ACC112 (cell line): ENCODE measurements around the gene NAALADL2.
A peak's percentile ranks its signal among the peaks of the same experiment; 100 is the strongest.

Experiments used
- H2AFZ ChIP-seq: fragments of 200-600 bp; sonication (generic); one replicate; pipeline ENCODE4 v1.6.0; 2017; ENCODE audit warnings: antibody characterized with exemption, low read length; ENCODE audit not compliant: unreplicated experiment
- H3K27ac ChIP-seq: fragments of 200-600 bp; sonication (generic); 2 replicates; pipeline ENCODE4 v1.5.1; 2014; ENCODE audit warnings: low read depth, mild to moderate bottlenecking, antibody characterized with exemption, low read length, moderate library complexity
- H3K27me3 ChIP-seq: fragments of 200-600 bp; sonication (generic); 2 replicates; pipeline ENCODE4 v1.6.1; 2014; ENCODE audit warnings: mild to moderate bottlenecking, antibody characterized with exemption, low read length, moderate library complexity, mixed read lengths; ENCODE audit not compliant: insufficient read depth
- H3K36me3 ChIP-seq: fragments of 200-600 bp; sonication (generic); 2 replicates; pipeline ENCODE4 v1.6.1; 2016; ENCODE audit warnings: mild to moderate bottlenecking, antibody characterized with exemption, low read length, moderate library complexity, mixed read lengths; ENCODE audit not compliant: insufficient read depth
- H3K4me1 ChIP-seq: fragments of 200-600 bp; sonication (generic); one replicate; pipeline ENCODE4 v1.6.1; 2016; ENCODE audit warnings: low read length, mixed read lengths; ENCODE audit not compliant: insufficient read depth, unreplicated experiment, control insufficient read depth
- H3K4me3 ChIP-seq: fragments of 200-600 bp; sonication (generic); 2 replicates; pipeline ENCODE4 v1.5.1; 2014; ENCODE audit warnings: mild to moderate bottlenecking, low read depth, low read length
- H3K79me2 ChIP-seq: fragments of 200-600 bp; sonication (generic); one replicate; pipeline ENCODE4 v1.6.0; 2016; ENCODE audit warnings: low read length; ENCODE audit not compliant: control insufficient read depth, unreplicated experiment, insufficient read depth

Gene NAALADL2

DNA sequence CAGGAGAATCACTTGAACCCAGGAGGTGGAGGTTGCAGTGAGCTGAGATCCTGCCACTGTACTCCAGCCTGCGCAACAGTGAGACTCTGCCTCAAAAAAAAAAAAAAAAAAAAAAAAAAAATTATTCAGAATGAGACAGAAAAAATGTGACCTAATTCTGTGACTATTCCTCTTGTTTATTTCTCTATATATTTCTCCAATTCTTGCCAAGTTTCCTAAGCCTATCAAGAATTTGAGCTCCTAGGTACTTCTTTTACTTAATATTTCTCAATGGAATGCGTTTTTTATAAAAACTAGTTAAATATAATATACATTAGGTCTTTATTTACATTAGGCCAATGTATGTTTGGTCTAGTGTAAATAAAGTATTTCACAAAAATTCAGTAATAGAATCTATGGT lies 86.8 kb downstream of the NAALADL2 start:
- no peak overlapping the region for H3K27ac ChIP-seq
- peaks cover 29% of the 10 kb centered on the region for H3K4me1 ChIP-seq
- peaks cover 3% of the 10 kb centered on the region; the same call in 1 of the 2 replicates for H3K36me3 ChIP-seq
- no peak overlapping the region for H3K4me3 ChIP-seq
- no peak overlapping the region for H2AFZ ChIP-seq
- H3K27me3 ChIP-seq = no peaks in the 10 kb centered on the region
- no peaks in the 10 kb centered on the region for H3K79me2 ChIP-seq

DNA sequence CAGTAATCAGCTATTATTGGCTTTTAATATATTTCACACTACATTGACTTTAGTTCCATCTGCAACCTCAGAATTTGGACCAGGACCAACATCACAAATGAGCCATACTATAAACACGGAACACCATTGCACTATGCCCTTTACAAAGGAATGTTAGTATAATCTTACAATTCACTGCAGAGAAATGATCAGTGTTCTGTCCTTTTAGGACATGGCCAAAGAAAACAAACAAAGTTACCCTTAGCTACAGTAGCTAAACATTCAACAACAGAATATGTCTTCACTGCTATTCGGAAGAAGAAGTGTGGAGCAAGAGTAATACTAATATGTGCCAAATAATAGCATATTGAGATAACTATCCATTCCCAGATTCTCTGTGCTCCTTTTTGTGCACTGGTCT lies 90.4 kb downstream of the NAALADL2 start:
- Histone ChIP-seq H3K4me1 (peaks cover 44% of the 10 kb centered on the region), H3K27ac (peak overlapping the region; percentile 100), H3K36me3 (0 out of 2 replicates have a peak, but pooled peaks cover 4% of the 10 kb centered on the region), H2AFZ (peak overlapping the region; percentile 62), H3K4me3 (peak overlapping the region; percentile 17; the same call in 1 of the 2 replicates), H3K27me3 (no peaks in the 10 kb centered on the region), H3K79me2 (no peaks in the 10 kb centered on the region)

DNA sequence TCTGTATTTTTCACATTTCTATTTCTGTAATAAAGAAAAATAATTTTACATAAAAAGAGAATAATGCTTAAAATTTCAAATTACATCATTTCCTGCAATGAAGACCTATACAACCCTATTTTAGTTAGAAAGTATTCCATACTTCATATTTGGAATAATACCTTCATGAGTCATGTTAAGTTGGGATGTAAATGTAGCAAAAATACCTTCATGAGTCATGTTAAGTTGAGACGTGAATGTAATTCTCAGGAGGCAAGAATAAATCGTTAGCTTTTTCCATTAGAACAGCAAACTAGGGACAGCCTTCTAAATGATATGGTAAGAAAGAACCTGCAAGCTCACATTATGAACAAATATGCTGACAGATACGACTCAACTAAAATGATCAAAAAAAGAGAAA lies 91.9 kb downstream of the NAALADL2 start:
- Histone ChIP-seq H3K4me3 (peak overlapping the region; percentile 39; the same call in 1 of the 2 replicates), H3K36me3 (0 out of 2 replicates have a peak, but pooled peaks cover 4% of the 10 kb centered on the region), H3K4me1 (peaks cover 56% of the 10 kb centered on the region), H2AFZ (no peak overlapping the region), H3K27ac (peak overlapping the region; percentile 100), H3K27me3 (no peaks in the 10 kb centered on the region), H3K79me2 (no peaks in the 10 kb centered on the region)

- Histone ChIP-seq H3K4me1 (peaks cover 60% of the 10 kb centered on the region), H3K36me3 (0 out of 2 replicates have a peak, but pooled peaks cover 4% of the 10 kb centered on the region), H3K27ac (peak overlapping the region; percentile 100), H3K79me2 (no peaks in the 10 kb centered on the region), H3K27me3 (no peaks in the 10 kb centered on the region), H3K4me3 (peak overlapping the region; percentile 39; the same call in 1 of the 2 replicates), H2AFZ (no peak overlapping the region)
Observed at GRCh38 chr3:174951498-174952005, 92.4 kb downstream of the NAALADL2 start.

DNA sequence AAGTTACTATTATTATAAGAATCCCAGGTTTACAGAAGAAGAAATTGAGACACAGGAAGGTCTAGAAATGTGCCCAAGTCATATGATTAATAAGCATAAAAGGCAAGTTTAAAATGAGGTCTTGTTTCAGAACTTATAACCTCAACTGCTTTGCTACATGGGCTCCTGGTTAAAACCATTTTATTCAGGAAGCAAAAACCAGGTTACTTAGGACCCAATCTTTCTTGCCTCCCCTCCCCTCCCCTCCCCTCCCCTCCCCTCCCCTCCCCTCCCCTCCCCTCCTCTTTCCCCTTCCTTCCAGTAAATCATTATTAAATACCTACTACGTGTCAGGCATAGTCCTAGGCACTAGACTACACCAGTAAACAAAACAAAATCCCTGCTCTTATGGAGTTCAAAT lies 93.9 kb downstream of the NAALADL2 start:
- H3K27me3 ChIP-seq = no peaks in the 10 kb centered on the region
- H3K79me2 ChIP-seq = no peaks in the 10 kb centered on the region
- peaks cover 67% of the 10 kb centered on the region for H3K4me1 ChIP-seq
- H2AFZ ChIP-seq = no peak overlapping the region
- 0 out of 2 replicates have a peak overlapping the region, but pooled peaks have one; percentile 100 for H3K27ac ChIP-seq
- H3K36me3 ChIP-seq = 0 out of 2 replicates have a peak, but pooled peaks cover 4% of the 10 kb centered on the region
- no peak overlapping the region for H3K4me3 ChIP-seq

DNA sequence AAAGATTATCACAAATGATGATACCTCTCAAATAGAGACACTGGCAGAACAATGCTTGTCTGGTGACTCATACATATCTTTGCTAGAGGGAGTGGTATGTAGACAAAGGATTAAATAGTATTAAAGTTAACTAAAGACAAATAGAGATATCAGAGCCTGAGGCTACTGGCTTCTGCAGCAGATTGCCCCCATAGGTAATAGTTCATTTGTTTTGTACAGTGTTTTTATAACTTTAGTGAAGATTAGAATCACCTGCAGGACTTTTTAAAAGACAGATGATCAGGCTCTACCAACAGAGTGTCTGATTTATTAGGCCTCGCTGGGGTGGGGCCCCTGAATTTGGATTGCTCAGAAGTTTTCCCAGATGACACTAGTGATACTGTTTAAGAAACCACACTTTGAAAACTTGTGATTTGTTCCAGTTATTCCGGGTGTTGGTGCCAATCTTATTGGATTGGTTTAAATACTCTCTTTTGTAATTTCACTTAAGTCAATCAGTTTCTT lies 96.4 kb downstream of the NAALADL2 start:
- Histone ChIP-seq H3K4me3 (no peak overlapping the region), H3K4me1 (peaks cover 55% of the 10 kb centered on the region), H3K27ac (peak overlapping the region; percentile 41), H3K36me3 (0 out of 2 replicates have a peak, but pooled peaks cover 4% of the 10 kb centered on the region), H3K79me2 (no peaks in the 10 kb centered on the region), H2AFZ (peak overlapping the region; percentile 63), H3K27me3 (no peaks in the 10 kb centered on the region)

DNA sequence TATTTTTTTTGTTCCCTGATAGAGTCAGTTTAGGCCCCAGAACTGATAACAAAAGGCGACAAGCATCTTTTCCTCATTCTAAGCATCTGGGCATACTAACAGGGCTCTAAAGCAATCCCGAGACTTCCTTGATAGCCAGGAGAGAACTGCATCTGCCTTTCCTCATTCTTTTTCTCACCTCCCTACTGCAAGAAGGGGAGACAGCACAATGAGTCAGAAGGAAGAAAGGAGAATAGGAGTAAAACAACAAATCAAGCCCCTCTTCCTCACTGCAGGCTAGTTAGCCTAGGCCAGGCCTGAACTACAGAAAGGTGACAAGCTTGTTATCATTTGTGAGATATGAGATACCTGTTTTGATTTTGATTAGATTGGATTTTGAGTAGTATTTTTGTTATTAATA lies 97.9 kb downstream of the NAALADL2 start:
- Histone ChIP-seq H2AFZ (peak overlapping the region; percentile 87), H3K27ac (peak overlapping the region; percentile 65)

GRCh38 chr3:174957551-174958001 lies 98.4 kb downstream of the NAALADL2 start:
- Histone ChIP-seq H3K4me3 (no peak overlapping the region), H3K4me1 (peaks cover 37% of the 10 kb centered on the region), H3K27ac (peak overlapping the region; percentile 65), H2AFZ (peak overlapping the region; percentile 87), H3K36me3 (no peaks in the 10 kb centered on the region), H3K79me2 (no peaks in the 10 kb centered on the region), H3K27me3 (no peaks in the 10 kb centered on the region)

More for the DNA sequence above, 97.9 kb downstream of the NAALADL2 start:
- Histone ChIP-seq H3K79me2 (no peaks in the 10 kb centered on the region), H3K4me3 (no peak overlapping the region), H3K27me3 (no peaks in the 10 kb centered on the region), H3K4me1 (peaks cover 40% of the 10 kb centered on the region), H3K36me3 (0 out of 2 replicates have a peak, but pooled peaks cover under 1% of the 10 kb centered on the region)

DNA sequence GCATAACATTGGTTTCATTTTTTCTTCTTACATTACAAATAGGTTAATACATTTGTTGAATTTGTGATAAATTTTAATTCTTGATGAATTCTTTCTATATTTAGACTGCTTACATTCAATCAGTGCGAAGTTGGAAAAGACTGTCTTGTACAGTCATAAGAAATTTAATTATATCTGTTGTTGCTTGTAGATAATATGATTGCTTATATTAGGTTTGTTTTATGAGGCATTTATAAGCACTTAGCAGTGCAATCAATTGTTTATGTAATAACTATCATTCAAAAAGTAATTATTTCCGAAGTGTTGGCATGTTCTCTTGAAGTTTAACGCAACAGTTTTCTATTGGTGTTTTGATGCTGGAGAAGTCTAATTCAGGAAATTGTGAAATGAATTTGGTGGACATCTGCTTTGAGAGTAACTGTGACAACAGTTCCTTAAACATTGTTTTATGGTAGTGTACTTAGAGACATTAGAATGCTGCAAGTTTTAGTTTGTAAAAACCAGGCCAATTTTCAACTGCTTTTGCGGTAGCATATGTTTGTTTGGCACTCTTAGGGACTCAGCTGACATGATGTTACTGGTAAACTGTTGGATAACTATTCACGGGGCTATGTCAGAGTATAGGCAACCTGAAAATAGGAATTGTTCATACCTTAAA lies 99.7 kb downstream of the NAALADL2 start:
- Histone ChIP-seq H3K79me2 (no peaks in the 10 kb centered on the region), H3K4me1 (peaks cover 37% of the 10 kb centered on the region), H3K36me3 (no peaks in the 10 kb centered on the region), H3K27ac (no peak overlapping the region), H3K4me3 (no peak overlapping the region), H3K27me3 (no peaks in the 10 kb centered on the region), H2AFZ (peak overlapping the region; percentile 57)

DNA sequence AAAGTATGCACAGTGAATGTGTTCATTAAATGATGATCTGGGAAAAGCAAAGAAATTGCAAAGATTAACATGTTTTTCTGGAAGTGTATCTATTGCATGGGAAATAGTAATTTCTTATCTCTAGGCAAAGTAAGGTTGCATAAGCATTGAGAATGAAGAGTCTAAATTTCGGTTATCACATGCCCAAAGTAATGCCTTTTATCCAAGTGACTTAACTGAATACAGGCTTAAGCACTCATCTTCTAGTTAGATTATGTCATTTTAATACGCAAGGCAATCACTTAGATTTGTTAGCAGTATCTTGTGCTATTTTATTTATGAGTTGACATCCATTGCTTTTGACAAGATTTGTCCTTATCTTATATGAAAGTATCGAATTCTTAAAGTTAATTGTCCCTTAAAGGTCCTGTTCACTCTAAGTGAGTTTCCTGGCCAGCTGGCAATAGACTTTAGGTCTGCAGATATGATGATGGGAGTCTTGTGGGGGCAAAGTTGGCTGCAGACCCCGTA lies 100.5 kb downstream of the NAALADL2 start:
- no peak overlapping the region for H2AFZ ChIP-seq
- H3K27ac ChIP-seq = no peak overlapping the region

More for the DNA sequence above, 100.5 kb downstream of the NAALADL2 start:
- Histone ChIP-seq H3K79me2 (no peaks in the 10 kb centered on the region), H3K27me3 (no peaks in the 10 kb centered on the region), H3K4me1 (peaks cover 37% of the 10 kb centered on the region), H3K4me3 (no peak overlapping the region), H3K36me3 (no peaks in the 10 kb centered on the region)
